ENCODE data around the gene GPR151. TPM values are rescaled to one million over a fixed set of nuclear protein-coding genes. Genes with fewer than 3 reads are reported as not detected.

The GPR151 gene
- total and polyA plus RNA-seq, 2 donors (not counting 1 experiment from before 2014, with no cell fraction given): not detected

GRCh38 chr5:146475906-146476305 lies 40.1 kb downstream of the GPR151 start:
- no peak for TF ChIP-seq EZH2 (IDR thresholded peaks at IDR 0.05; ENCODE audit: low read length, missing control alignments)
- TF ChIP-seq CTCF (conservative IDR thresholded peaks at IDR 0.05 in 1 of 2, IDR thresholded peaks at IDR 0.05 in 1 of 2; ENCODE audit: low read depth in 1 of 2, low read length in 2 of 2): no peak
- peaks cover 11% of the 10 kb centered on the region for H3K36me3 ChIP-seq (ENCODE audit: control insufficient read depth, insufficient read depth, low read length)

GRCh38 chr5:146475190-146475780 lies 40.7 kb downstream of the GPR151 start:
- Histone ChIP-seq H3K9me3 (ENCODE audit: control insufficient read depth, insufficient read depth, low read depth, low read length) (no peaks in the 10 kb centered on the region), H4K20me1 (ENCODE audit: control insufficient read depth, extremely low read depth, insufficient read depth, low read length) (no peaks in the 10 kb centered on the region), H3K4me2 (ENCODE audit: extremely low read depth, insufficient read depth, low read length) (no peak overlapping the region), H3K9ac (ENCODE audit: insufficient read depth, low read length) (no peak overlapping the region), H2AFZ (ENCODE audit: low read length) (no peak overlapping the region), H3K36me3 (ENCODE audit: control insufficient read depth, insufficient read depth, low read length) (peaks cover 9% of the 10 kb centered on the region), H3K4me3 (replicated peaks in 1 of 4; ENCODE audit: control extremely low read depth in 1 of 4, insufficient read depth in 1 of 4, low read depth in 3 of 4, low read length in 4 of 4) (no peak overlapping the region), H3K4me1 (ENCODE audit: control insufficient read depth, extremely low read depth, insufficient read depth, low read length) (no peaks in the 10 kb centered on the region), H3K27me3 (ENCODE audit: control insufficient read depth, insufficient read depth, low read length) (no peaks in the 10 kb centered on the region), H3K79me2 (ENCODE audit: control insufficient read depth, insufficient read depth, low read length) (no peaks in the 10 kb centered on the region), H3K27ac (ENCODE audit: insufficient read depth, low read length) (no peak overlapping the region)
- no peak for DNase-seq (ENCODE audit: low read depth in 2 of 2)
- TF ChIP-seq CTCF (conservative IDR thresholded peaks at IDR 0.05 in 1 of 2, IDR thresholded peaks at IDR 0.05 in 1 of 2; ENCODE audit: low read depth in 1 of 2, low read length in 2 of 2): peak in 1 of 2 donors; percentile 40
- no peak for TF ChIP-seq EZH2 (IDR thresholded peaks at IDR 0.05; ENCODE audit: low read length, missing control alignments)

More at GRCh38 chr5:146475906-146476305, 40.1 kb downstream of the GPR151 start:
- no peak overlapping the region for H3K4me2 ChIP-seq (ENCODE audit: extremely low read depth, insufficient read depth, low read length)
- no peaks in the 10 kb centered on the region for H3K79me2 ChIP-seq (ENCODE audit: control insufficient read depth, insufficient read depth, low read length)
- H3K4me1 ChIP-seq (ENCODE audit: control insufficient read depth, extremely low read depth, insufficient read depth, low read length): no peaks in the 10 kb centered on the region
- no peak overlapping the region for H3K27ac ChIP-seq (ENCODE audit: insufficient read depth, low read length)
- H3K4me3 ChIP-seq (replicated peaks in 1 of 4; ENCODE audit: control extremely low read depth in 1 of 4, insufficient read depth in 1 of 4, low read depth in 3 of 4, low read length in 4 of 4): no peak overlapping the region
- peak in 1 of 2 donors; percentile 15 for DNase-seq (ENCODE audit: low read depth in 2 of 2)
- H4K20me1 ChIP-seq (ENCODE audit: control insufficient read depth, extremely low read depth, insufficient read depth, low read length): no peaks in the 10 kb centered on the region
- H2AFZ ChIP-seq (ENCODE audit: low read length): no peak overlapping the region
- no peak overlapping the region for H3K9ac ChIP-seq (ENCODE audit: insufficient read depth, low read length)
- no peaks in the 10 kb centered on the region for H3K27me3 ChIP-seq (ENCODE audit: control insufficient read depth, insufficient read depth, low read length)
- no peaks in the 10 kb centered on the region for H3K9me3 ChIP-seq (ENCODE audit: control insufficient read depth, insufficient read depth, low read depth, low read length)

- H2AFZ ChIP-seq (ENCODE audit: low read length): no peak overlapping the region
- H3K4me2 ChIP-seq (ENCODE audit: extremely low read depth, insufficient read depth, low read length): no peak overlapping the region
- H3K4me1 ChIP-seq (ENCODE audit: control insufficient read depth, extremely low read depth, insufficient read depth, low read length): no peaks in the 10 kb centered on the region
- no peak overlapping the region for H3K9ac ChIP-seq (ENCODE audit: insufficient read depth, low read length)
- no peaks in the 10 kb centered on the region for H3K27me3 ChIP-seq (ENCODE audit: control insufficient read depth, insufficient read depth, low read length)
- peaks cover 9% of the 10 kb centered on the region for H3K36me3 ChIP-seq (ENCODE audit: control insufficient read depth, insufficient read depth, low read length)
- H4K20me1 ChIP-seq (ENCODE audit: control insufficient read depth, extremely low read depth, insufficient read depth, low read length): no peaks in the 10 kb centered on the region
- DNase-seq (ENCODE audit: low read depth in 2 of 2): no peak
- no peaks in the 10 kb centered on the region for H3K9me3 ChIP-seq (ENCODE audit: control insufficient read depth, insufficient read depth, low read depth, low read length)
- H3K79me2 ChIP-seq (ENCODE audit: control insufficient read depth, insufficient read depth, low read length): no peaks in the 10 kb centered on the region
- H3K27ac ChIP-seq (ENCODE audit: insufficient read depth, low read length): no peak overlapping the region
- no peak overlapping the region for H3K4me3 ChIP-seq (replicated peaks in 1 of 4; ENCODE audit: control extremely low read depth in 1 of 4, insufficient read depth in 1 of 4, low read depth in 3 of 4, low read length in 4 of 4)
- TF ChIP-seq CTCF (conservative IDR thresholded peaks at IDR 0.05 in 1 of 2, IDR thresholded peaks at IDR 0.05 in 1 of 2; ENCODE audit: low read depth in 1 of 2, low read length in 2 of 2) (no peak), EZH2 (IDR thresholded peaks at IDR 0.05; ENCODE audit: low read length, missing control alignments) (no peak)
Measured at GRCh38 chr5:146474065-146474464, 41.9 kb downstream of the GPR151 start.
